ENCODE data around the gene PRDX1.
"Not testable (repeated sequence)": the region's sequence is repeated elsewhere in the genome, so short reads cannot be mapped to it uniquely, and the experiment has no call there.

PRDX1 gene

GRCh38 chr1:45501505-45501859, 20.2 kb downstream of the PRDX1 start:
- FAIRE-seq = no peak

GRCh38 chr1:45499415-45499769, 22.3 kb downstream of the PRDX1 start:
- FAIRE-seq = no peak

- FAIRE-seq = no peak
These were observed 23.4 kb downstream of the PRDX1 start for GRCh38 chr1:45498279-45498678.

- no peak for FAIRE-seq
These were observed 28.5 kb downstream of the PRDX1 start for GRCh38 chr1:45493116-45493697.

- FAIRE-seq = no peak
These were observed 29.0 kb downstream of the PRDX1 start for GRCh38 chr1:45492691-45493090.

- FAIRE-seq = no peak
These were observed 30.0 kb downstream of the PRDX1 start for GRCh38 chr1:45491487-45492260.

- FAIRE-seq = peak; percentile 99
These were observed 30.8 kb downstream of the PRDX1 start, which contains the start of gene TESK2 for GRCh38 chr1:45490626-45491486. Gene TESK2 (minus strand): TSS chr1:45491163. CDS start chr1:45457785, 33,378 bp downstream.

GRCh38 chr1:45490121-45490625, 31.5 kb downstream of the PRDX1 start:
- no peak for FAIRE-seq

- not testable (repeated sequence) for FAIRE-seq
These were observed 32.3 kb downstream of the PRDX1 start for GRCh38 chr1:45489379-45489778.

GRCh38 chr1:45488666-45489377, 32.9 kb downstream of the PRDX1 start:
- no peak for FAIRE-seq

GRCh38 chr1:45485949-45486348, 35.7 kb downstream of the PRDX1 start:
- no peak for FAIRE-seq

GRCh38 chr1:45479039-45479748, 42.5 kb downstream of the PRDX1 start:
- no peak for FAIRE-seq

GRCh38 chr1:45478121-45478814, 43.4 kb downstream of the PRDX1 start:
- FAIRE-seq = no peak

- FAIRE-seq = no peak
These were observed 44.0 kb downstream of the PRDX1 start for GRCh38 chr1:45477646-45478045.

- not testable (repeated sequence) for FAIRE-seq
These were observed 47.5 kb downstream of the PRDX1 start for GRCh38 chr1:45474194-45474593.

GRCh38 chr1:45473302-45473701, 48.4 kb downstream of the PRDX1 start:
- FAIRE-seq = no peak

- no peak for FAIRE-seq
These were observed 51.3 kb downstream of the PRDX1 start for GRCh38 chr1:45470306-45470798.

- not testable (repeated sequence) for FAIRE-seq
These were observed 54.3 kb downstream of the PRDX1 start for GRCh38 chr1:45467353-45467752.

- no peak for FAIRE-seq
These were observed 56.4 kb downstream of the PRDX1 start for GRCh38 chr1:45465277-45465676.

Measured in endometrium (tissue), 2 donors.